MM.1S (cell line): ENCODE measurements around the gene COL24A1.

Experiments used
- DNase-seq: peaks from one replicate; pipeline ENCODE4 v3.0.0-alpha.2; 2015
- H2AFZ ChIP-seq: fragments of 300-600 bp; sonication (generic); 2 replicates; pipeline ENCODE4 v1.6.0; 2016; ENCODE audit warnings: antibody characterized with exemption, low read length
- H3F3A ChIP-seq: fragments of 300-600 bp; sonication (generic); 2 replicates; pipeline ENCODE4 v1.6.1; 2016; ENCODE audit warnings: mild to moderate bottlenecking, antibody characterized with exemption, low read length, moderate library complexity, mixed read lengths; ENCODE audit not compliant: insufficient read depth
- H3K27ac ChIP-seq: fragments of 300-600 bp; sonication (generic); 2 replicates; pipeline ENCODE4 v1.5.1; 2016; ENCODE audit warnings: mild to moderate bottlenecking, low read length
- H3K27me3 ChIP-seq: fragments of 300-600 bp; sonication (generic); replicated peaks from 2 replicates; pipeline ENCODE4 v1.6.0; 2016; ENCODE audit warnings: low read length; ENCODE audit not compliant: insufficient read depth
- H3K36me3 ChIP-seq: fragments of 300-600 bp; sonication (generic); replicated peaks from 2 replicates; pipeline ENCODE4 v1.6.1; 2016; ENCODE audit warnings: mild to moderate bottlenecking, low read length, mixed read lengths; ENCODE audit not compliant: insufficient read depth
- H3K4me1 ChIP-seq: fragments of 300-600 bp; sonication (generic); 2 replicates; pipeline ENCODE4 v1.6.1; 2016; ENCODE audit warnings: low read length, mixed read lengths
- H3K4me2 ChIP-seq: fragments of 300-600 bp; sonication (generic); 2 replicates; pipeline ENCODE4 v1.6.0; 2016; ENCODE audit warnings: low read depth, low read length
- H3K4me3 ChIP-seq: fragments of 300-600 bp; sonication (generic); 2 replicates; pipeline ENCODE4 v1.5.1; 2016; ENCODE audit warnings: low read length, mixed read lengths
- H3K79me2 ChIP-seq: fragments of 300-600 bp; sonication (generic); 2 replicates; pipeline ENCODE4 v1.6.1; 2016; ENCODE audit warnings: mixed run types, low read length, mixed read lengths
- H3K9ac ChIP-seq: fragments of 300-600 bp; sonication (generic); 2 replicates; pipeline ENCODE4 v1.6.1; 2016; ENCODE audit warnings: low read length, mixed read lengths
- H3K9me2 ChIP-seq: fragments of 300-600 bp; sonication (generic); replicated peaks from 2 replicates; pipeline ENCODE4 v1.6.1; 2016; ENCODE audit warnings: mild to moderate bottlenecking, low read length, mixed read lengths; ENCODE audit not compliant: insufficient read depth
- H3K9me3 ChIP-seq: fragments of 300-600 bp; sonication (generic); replicated peaks from 2 replicates; pipeline ENCODE4 v1.6.1; 2016; ENCODE audit warnings: mild to moderate bottlenecking, low read length, mixed read lengths; ENCODE audit not compliant: insufficient read depth
- H4K20me1 ChIP-seq: fragments of 300-600 bp; sonication (generic); 2 replicates; pipeline ENCODE4 v1.6.1; 2016; ENCODE audit warnings: mild to moderate bottlenecking, low read length, moderate library complexity, mixed read lengths; ENCODE audit not compliant: insufficient read depth
- EZH2 ChIP-seq: fragments of 300-600 bp; sonication (generic); optimal IDR thresholded peaks from 2 replicates; pipeline ENCODE3; 2017; ENCODE audit warnings: low read depth, mild to moderate bottlenecking, antibody characterized with exemption, low read length, mixed read lengths
- EZH2phosphoT487 ChIP-seq: fragments of 300-600 bp; sonication (generic); IDR thresholded peaks from 2 replicates; pipeline ENCODE4 v1.6.1; 2018; ENCODE audit warnings: antibody characterized with exemption, low read length
- TF ChIP-seq, protein P1 (sequence below): fragments of 300-600 bp; sonication (generic); IDR thresholded peaks from 2 replicates; pipeline ENCODE4 v1.5.1; 2016; ENCODE audit warnings: antibody characterized with exemption, low read length, mixed read lengths

The COL24A1 gene

GRCh38 chr1:85705940-85706339, 450.6 kb downstream of the COL24A1 start:
- Histone ChIP-seq H2AFZ (no peak overlapping the region), H3K36me3 (peaks cover 13% of the 10 kb centered on the region; the same call in 1 of the 2 replicates), H3K4me1 (peaks cover 4% of the 10 kb centered on the region; the same call in 1 of the 2 replicates), H3K9ac (no peak overlapping the region), H3K9me3 (no peaks in the 10 kb centered on the region), H3K9me2 (no peaks in the 10 kb centered on the region), H3K27me3 (no peaks in the 10 kb centered on the region), H3F3A (0 out of 2 replicates have a peak, but pooled peaks cover 6% of the 10 kb centered on the region), H3K4me2 (no peak overlapping the region), H3K4me3 (no peak overlapping the region), H3K27ac (no peak overlapping the region), H4K20me1 (no peaks in the 10 kb centered on the region), H3K79me2 (peaks cover 52% of the 10 kb centered on the region)
- DNase-seq = no peak
- TF ChIP-seq, protein P1, sequence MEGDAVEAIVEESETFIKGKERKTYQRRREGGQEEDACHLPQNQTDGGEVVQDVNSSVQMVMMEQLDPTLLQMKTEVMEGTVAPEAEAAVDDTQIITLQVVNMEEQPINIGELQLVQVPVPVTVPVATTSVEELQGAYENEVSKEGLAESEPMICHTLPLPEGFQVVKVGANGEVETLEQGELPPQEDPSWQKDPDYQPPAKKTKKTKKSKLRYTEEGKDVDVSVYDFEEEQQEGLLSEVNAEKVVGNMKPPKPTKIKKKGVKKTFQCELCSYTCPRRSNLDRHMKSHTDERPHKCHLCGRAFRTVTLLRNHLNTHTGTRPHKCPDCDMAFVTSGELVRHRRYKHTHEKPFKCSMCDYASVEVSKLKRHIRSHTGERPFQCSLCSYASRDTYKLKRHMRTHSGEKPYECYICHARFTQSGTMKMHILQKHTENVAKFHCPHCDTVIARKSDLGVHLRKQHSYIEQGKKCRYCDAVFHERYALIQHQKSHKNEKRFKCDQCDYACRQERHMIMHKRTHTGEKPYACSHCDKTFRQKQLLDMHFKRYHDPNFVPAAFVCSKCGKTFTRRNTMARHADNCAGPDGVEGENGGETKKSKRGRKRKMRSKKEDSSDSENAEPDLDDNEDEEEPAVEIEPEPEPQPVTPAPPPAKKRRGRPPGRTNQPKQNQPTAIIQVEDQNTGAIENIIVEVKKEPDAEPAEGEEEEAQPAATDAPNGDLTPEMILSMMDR = no peak
- TF ChIP-seq EZH2phosphoT487 (no peak), EZH2 (no peak)

DNA sequence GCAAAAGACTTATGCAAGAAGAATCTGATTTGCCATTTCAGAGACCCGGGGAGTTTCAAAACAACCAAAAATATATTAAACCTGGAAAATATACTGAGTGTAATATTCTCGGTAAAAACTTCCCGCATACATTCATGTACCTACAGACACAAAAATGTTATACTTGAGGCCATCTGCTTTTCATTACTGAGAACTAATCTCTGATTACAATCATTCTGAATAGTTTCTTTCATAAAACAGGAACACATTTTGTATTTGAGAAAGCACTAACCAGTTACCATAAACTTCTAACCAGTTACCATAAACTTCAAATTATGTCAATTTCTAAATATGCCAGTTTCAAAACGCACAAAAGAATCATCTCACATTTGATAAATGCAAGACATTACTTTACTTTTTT, 456.1 kb downstream of the COL24A1 start:
- TF ChIP-seq EZH2 = no peak
- no peak for TF ChIP-seq EZH2phosphoT487
- TF ChIP-seq, protein P1 = no peak
- Histone ChIP-seq H3F3A (no peaks in the 10 kb centered on the region), H3K36me3 (peaks cover 13% of the 10 kb centered on the region; the same call in 1 of the 2 replicates), H3K79me2 (peaks cover 28% of the 10 kb centered on the region), H4K20me1 (no peaks in the 10 kb centered on the region), H3K4me3 (no peak overlapping the region), H2AFZ (no peak overlapping the region), H3K27me3 (no peaks in the 10 kb centered on the region), H3K9ac (no peak overlapping the region), H3K4me2 (no peak overlapping the region), H3K9me2 (no peaks in the 10 kb centered on the region), H3K27ac (no peak overlapping the region), H3K4me1 (no peaks in the 10 kb centered on the region; the same call in 1 of the 2 replicates), H3K9me3 (no peaks in the 10 kb centered on the region)
- no peak for DNase-seq

GRCh38 chr1:85697895-85698294, 458.7 kb downstream of the COL24A1 start:
- no peaks in the 10 kb centered on the region for H3K9me3 ChIP-seq
- no peak overlapping the region for H3K9ac ChIP-seq
- H3F3A ChIP-seq = no peaks in the 10 kb centered on the region
- H3K36me3 ChIP-seq = peaks cover 9% of the 10 kb centered on the region; the same call in 1 of the 2 replicates
- TF ChIP-seq, protein P1 = no peak
- TF ChIP-seq EZH2 (no peak), EZH2phosphoT487 (no peak)
- H3K9me2 ChIP-seq = no peaks in the 10 kb centered on the region
- no peak for DNase-seq
- peaks cover 9% of the 10 kb centered on the region for H3K79me2 ChIP-seq
- no peak overlapping the region for H2AFZ ChIP-seq
- no peak overlapping the region for H3K27ac ChIP-seq
- no peaks in the 10 kb centered on the region for H3K4me1 ChIP-seq
- no peaks in the 10 kb centered on the region for H4K20me1 ChIP-seq
- no peak overlapping the region for H3K4me2 ChIP-seq
- H3K4me3 ChIP-seq = no peak overlapping the region
- no peaks in the 10 kb centered on the region for H3K27me3 ChIP-seq
